HEK293 (cell line): ENCODE data around the gene CACNG1.

Source experiments
- CTCF ChIA-PET: fragments of 350-600 bp; formaldehyde crosslinking; extraction: SDS; loops from one replicate; lab custom pipeline; 2021; ENCODE audit warnings: antibody characterized with exemption; lab: Yijun Ruan, JAX
- POLR2A ChIA-PET: fragments of 300-600 bp; formaldehyde crosslinking; extraction: SDS; loops from one replicate; lab custom pipeline; 2020; ENCODE audit warnings: antibody characterized with exemption, inconsistent platforms; lab: Yijun Ruan, JAX
- H3K27ac ChIP-seq: fragments of 200-500 bp; sonication (Bioruptor generic); 2 replicates; pipeline ENCODE4 v1.5.1; 2014; ENCODE audit warnings: low read depth, low read length, control low read depth, inconsistent platforms; ENCODE audit errors: extremely low read depth
- H3K36me3 ChIP-seq, 2 experiments: fragments of 200-500 bp in 1 of 2; sonication (Bioruptor generic) in 1 of 2; 1 replicate in 1 of 2; 2 replicates in 1 of 2; pipeline ENCODE4 v1.5.1; 2014 to 2017; ENCODE audit warnings: inconsistent platforms in 2 of 2, low read length in 2 of 2; ENCODE audit not compliant: control insufficient read depth in 2 of 2, insufficient read depth in 1 of 2
- H3K4me1 ChIP-seq: fragments of 200-500 bp; sonication (Bioruptor generic); 2 replicates; pipeline ENCODE4 v1.5.1; 2014; ENCODE audit warnings: mild to moderate bottlenecking, low read length, inconsistent platforms; ENCODE audit not compliant: control insufficient read depth, insufficient read depth
- H3K4me3 ChIP-seq: 2 replicates; pipeline ENCODE4 v1.5.1; 2011; ENCODE audit warnings: low read depth, mild to moderate bottlenecking, control low read depth, low read length, moderate library complexity
- H3K9me3 ChIP-seq: fragments of 200-500 bp; sonication (Bioruptor generic); 2 replicates; pipeline ENCODE4 v1.5.1; 2014; ENCODE audit warnings: low read depth, low read length, inconsistent platforms; ENCODE audit not compliant: control insufficient read depth, insufficient read depth
- GLI4 ChIP-seq: fragments of 450-650 bp; formaldehyde crosslinking; IDR thresholded peaks from 2 replicates; pipeline ENCODE4 v1.5.1; 2016; ENCODE audit warnings: missing biosample characterization, missing genetic modification characterization
- KLF16 ChIP-seq: fragments of 450-650 bp; formaldehyde crosslinking; IDR thresholded peaks from 2 replicates; pipeline ENCODE4 v1.5.1; 2017; ENCODE audit warnings: missing biosample characterization, missing genetic modification characterization
- PRDM4 ChIP-seq: fragments of 450-650 bp; formaldehyde crosslinking; IDR thresholded peaks from 2 replicates; pipeline ENCODE4 v1.5.1; 2017; ENCODE audit warnings: missing biosample characterization, missing genetic modification characterization
- REPIN1 ChIP-seq: fragments of 450-650 bp; formaldehyde crosslinking; IDR thresholded peaks from 2 replicates; pipeline ENCODE4 v1.5.1; 2017; ENCODE audit warnings: missing biosample characterization, missing genetic modification characterization, low read depth
- SCRT2 ChIP-seq: fragments of 450-650 bp; formaldehyde crosslinking; IDR thresholded peaks from 2 replicates; pipeline ENCODE4 v1.5.1; 2016; ENCODE audit warnings: missing biosample characterization, missing genetic modification characterization
- WT1 ChIP-seq: fragments of 450-650 bp; formaldehyde crosslinking; IDR thresholded peaks from 2 replicates; pipeline ENCODE4 v1.5.1; 2016; ENCODE audit warnings: missing biosample characterization, missing genetic modification characterization
- ZBTB10 ChIP-seq: fragments of 450-650 bp; formaldehyde crosslinking; IDR thresholded peaks from 2 replicates; pipeline ENCODE4 v1.5.1; 2016; ENCODE audit warnings: missing biosample characterization, missing genetic modification characterization
- ZBTB17 ChIP-seq: fragments of 450-650 bp; formaldehyde crosslinking; IDR thresholded peaks from 2 replicates; pipeline ENCODE4 v1.5.1; 2016; ENCODE audit warnings: missing biosample characterization, missing genetic modification characterization
- ZBTB8A ChIP-seq: fragments of 450-650 bp; formaldehyde crosslinking; IDR thresholded peaks from 2 replicates; pipeline ENCODE4 v1.5.1; 2016; ENCODE audit warnings: missing biosample characterization, missing genetic modification characterization
- ZNF114 ChIP-seq: fragments of 450-650 bp; formaldehyde crosslinking; IDR thresholded peaks from 2 replicates; pipeline ENCODE4 v1.5.0; 2017; ENCODE audit warnings: missing biosample characterization, missing genetic modification characterization
- ZNF121 ChIP-seq: fragments of 450-650 bp; formaldehyde crosslinking; IDR thresholded peaks from 2 replicates; pipeline ENCODE4 v1.5.1; 2016; ENCODE audit warnings: missing biosample characterization, missing genetic modification characterization
- ZNF132 ChIP-seq: fragments of 450-650 bp; formaldehyde crosslinking; IDR thresholded peaks from 2 replicates; pipeline ENCODE4 v1.5.1; 2017; ENCODE audit warnings: missing biosample characterization, missing genetic modification characterization, borderline replicate concordance
- ZNF133 ChIP-seq: fragments of 450-650 bp; formaldehyde crosslinking; IDR thresholded peaks from 2 replicates; pipeline ENCODE4 v1.5.1; 2016; ENCODE audit warnings: missing biosample characterization, missing genetic modification characterization
- ZNF175 ChIP-seq: fragments of 450-650 bp; formaldehyde crosslinking; IDR thresholded peaks from 2 replicates; pipeline ENCODE4 v1.5.1; 2016; ENCODE audit warnings: missing biosample characterization, missing genetic modification characterization
- ZNF335 ChIP-seq: fragments of 450-650 bp; formaldehyde crosslinking; conservative IDR thresholded peaks from 2 replicates; pipeline ENCODE4 v1.5.1; 2016; ENCODE audit warnings: missing biosample characterization, missing genetic modification characterization
- ZNF354C ChIP-seq: fragments of 450-650 bp; formaldehyde crosslinking; IDR thresholded peaks from 2 replicates; pipeline ENCODE4 v1.5.1; 2016; ENCODE audit warnings: missing biosample characterization, missing genetic modification characterization, low read depth, borderline replicate concordance
- ZNF362 ChIP-seq: fragments of 450-650 bp; formaldehyde crosslinking; IDR thresholded peaks from 2 replicates; pipeline ENCODE4 v1.5.1; 2016; ENCODE audit warnings: missing biosample characterization, missing genetic modification characterization
- ZNF426 ChIP-seq: fragments of 450-650 bp; formaldehyde crosslinking; IDR thresholded peaks from 2 replicates; pipeline ENCODE4 v1.5.1; 2017; ENCODE audit warnings: missing biosample characterization, missing genetic modification characterization, mild to moderate bottlenecking, inconsistent platforms, moderate library complexity
- ZNF560 ChIP-seq: fragments of 450-650 bp; formaldehyde crosslinking; IDR thresholded peaks from 2 replicates; pipeline ENCODE4 v1.5.1; 2017; ENCODE audit warnings: missing biosample characterization, missing genetic modification characterization, borderline replicate concordance
- ZNF596 ChIP-seq: fragments of 450-650 bp; IDR thresholded peaks from 2 replicates; pipeline ENCODE4 v1.5.0; 2018; ENCODE audit warnings: missing biosample characterization, mild to moderate bottlenecking, missing genetic modification characterization, moderate library complexity
- ZNF645 ChIP-seq: fragments of 450-650 bp; formaldehyde crosslinking; IDR thresholded peaks from 2 replicates; pipeline ENCODE4; 2016; ENCODE audit warnings: missing biosample characterization, missing genetic modification characterization
- ZNF76 ChIP-seq: fragments of 450-650 bp; formaldehyde crosslinking; IDR thresholded peaks from 2 replicates; pipeline ENCODE4; 2016; ENCODE audit warnings: low read depth, missing biosample characterization, missing genetic modification characterization, borderline replicate concordance

The CACNG1 gene

GRCh38 chr17:67053438-67054000 is 9.2 kb downstream of the CACNG1 start:
- ChIA-PET CTCF (interaction anchor here (0.7 to 1.1 kb wide), 2 partner anchors 22 to 43 kb away, joined by 3 to 6 read pairs; no protein-coding TSS in a partner anchor), POLR2A (no interaction called here)
- no peak overlapping the region for H3K27ac ChIP-seq
- H3K4me1 ChIP-seq = no peaks in the 10 kb centered on the region
- no peaks in the 10 kb centered on the region for H3K36me3 ChIP-seq
- TF ChIP-seq PRDM4 (tag by site-specific recombination) (no peak), SCRT2 (tag by site-specific recombination) (no peak), ZNF426 (tag by site-specific recombination) (no peak), REPIN1 (tag by site-specific recombination) (no peak), ZNF335 (tag by site-specific recombination) (no peak), ZBTB17 (tag by site-specific recombination) (no peak), WT1 (tag by site-specific recombination) (no peak), ZNF645 (no peak), ZNF132 (tag by site-specific recombination) (no peak), ZNF76 (tag by site-specific recombination) (no peak), ZNF133 (tag by site-specific recombination) (no peak), ZBTB8A (tag by site-specific recombination) (no peak), ZNF596 (tag by site-specific recombination) (no peak), ZNF121 (no peak)
- no peak overlapping the region for H3K4me3 ChIP-seq
- H3K9me3 ChIP-seq = no peaks in the 10 kb centered on the region

GRCh38 chr17:67054011-67054591 is 9.7 kb downstream of the CACNG1 start:
- no peaks in the 10 kb centered on the region for H3K36me3 ChIP-seq
- H3K9me3 ChIP-seq = no peaks in the 10 kb centered on the region
- ChIA-PET POLR2A (no interaction called here), CTCF (interaction anchor here (0.7 to 1.1 kb wide), 2 partner anchors 21 to 42 kb away, joined by 3 to 6 read pairs; no protein-coding TSS in a partner anchor)
- TF ChIP-seq KLF16 (tag by site-specific recombination) = no peak
- no peak for TF ChIP-seq ZNF175 (tag by site-specific recombination)
- no peak for TF ChIP-seq ZNF354C
- no peak for TF ChIP-seq ZNF114 (tag by site-specific recombination)
- no peak for TF ChIP-seq ZNF560 (tag by site-specific recombination)
- no peak for TF ChIP-seq ZBTB10 (tag by site-specific recombination)
- TF ChIP-seq ZNF362 (tag by site-specific recombination) = no peak
- no peak for TF ChIP-seq GLI4 (tag by site-specific recombination)
- H3K4me1 ChIP-seq = no peaks in the 10 kb centered on the region
- no peak overlapping the region for H3K27ac ChIP-seq
- H3K4me3 ChIP-seq = no peak overlapping the region
